GM19043 (cell line): Measurements from ENCODE around the gene AQR.
"Not testable (repeated sequence)": the region's sequence is repeated elsewhere in the genome, so short reads cannot be mapped to it uniquely, and the experiment has no call there.

ENCODE experiments used
- ATAC-seq: cut with Tn5 transposase; IDR thresholded peaks from one replicate; pipeline ENCODE4 v1.9.1; 2021; ENCODE audit warnings: low read depth; ENCODE audit not compliant: unreplicated experiment

Gene AQR

DNA sequence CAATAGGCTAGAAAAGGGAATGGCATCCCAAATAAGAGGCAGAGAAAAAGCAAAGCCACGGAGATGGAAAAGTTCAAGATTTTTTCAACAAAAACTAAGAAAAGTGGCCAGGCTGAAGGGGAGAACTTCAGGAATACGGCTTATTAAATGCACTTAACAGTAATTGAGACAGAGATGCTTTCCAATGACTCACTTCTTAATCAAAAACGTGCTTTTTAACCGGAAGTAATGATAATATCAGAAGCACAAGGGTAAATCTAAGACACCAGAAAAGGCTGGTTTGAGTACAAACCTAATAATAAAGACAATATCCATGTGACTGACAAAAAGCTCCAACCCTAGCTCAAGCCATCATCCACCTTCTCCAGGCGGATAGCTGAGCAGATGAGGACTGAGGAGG is 149.4 kb downstream of the AQR start:
- no peak for ATAC-seq

DNA sequence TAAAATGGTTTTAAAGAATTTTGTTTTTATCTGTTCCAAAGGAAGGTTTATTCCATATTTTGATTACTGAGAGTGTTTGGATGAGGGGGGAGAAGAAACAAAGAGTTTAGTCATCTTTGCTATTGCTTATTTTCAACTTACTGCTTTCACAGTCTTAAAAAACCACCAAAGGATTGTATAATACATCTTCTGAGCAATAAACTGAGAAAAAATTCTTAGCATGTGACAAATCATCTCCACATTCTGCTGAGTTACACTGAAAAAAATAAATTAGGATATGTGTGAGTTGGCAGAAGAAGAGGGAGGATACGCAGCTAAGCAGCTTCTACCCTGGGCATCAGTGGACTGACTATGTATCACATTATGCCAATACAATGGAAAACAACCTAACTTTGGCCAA is 151.0 kb downstream of the AQR start:
- ATAC-seq, result no peak

DNA sequence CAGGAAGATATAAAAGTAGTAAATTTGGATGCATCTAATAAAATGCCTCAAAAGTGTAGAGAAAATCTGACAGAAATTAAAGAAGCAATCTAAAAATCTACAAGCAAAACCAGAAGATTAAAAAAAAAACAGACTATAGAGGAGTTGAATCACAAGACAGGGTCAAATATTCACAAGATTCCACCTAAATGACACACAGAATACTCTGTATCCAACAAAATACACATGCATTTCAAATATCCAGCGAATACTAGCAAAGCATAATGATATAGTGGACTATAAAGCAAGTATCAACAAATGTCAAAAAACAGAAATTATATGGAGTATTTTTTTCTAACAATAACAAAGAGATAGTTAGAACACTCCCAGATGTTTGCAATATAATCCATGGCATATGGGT is 153.7 kb downstream of the AQR start:
- ATAC-seq, result no peak

DNA sequence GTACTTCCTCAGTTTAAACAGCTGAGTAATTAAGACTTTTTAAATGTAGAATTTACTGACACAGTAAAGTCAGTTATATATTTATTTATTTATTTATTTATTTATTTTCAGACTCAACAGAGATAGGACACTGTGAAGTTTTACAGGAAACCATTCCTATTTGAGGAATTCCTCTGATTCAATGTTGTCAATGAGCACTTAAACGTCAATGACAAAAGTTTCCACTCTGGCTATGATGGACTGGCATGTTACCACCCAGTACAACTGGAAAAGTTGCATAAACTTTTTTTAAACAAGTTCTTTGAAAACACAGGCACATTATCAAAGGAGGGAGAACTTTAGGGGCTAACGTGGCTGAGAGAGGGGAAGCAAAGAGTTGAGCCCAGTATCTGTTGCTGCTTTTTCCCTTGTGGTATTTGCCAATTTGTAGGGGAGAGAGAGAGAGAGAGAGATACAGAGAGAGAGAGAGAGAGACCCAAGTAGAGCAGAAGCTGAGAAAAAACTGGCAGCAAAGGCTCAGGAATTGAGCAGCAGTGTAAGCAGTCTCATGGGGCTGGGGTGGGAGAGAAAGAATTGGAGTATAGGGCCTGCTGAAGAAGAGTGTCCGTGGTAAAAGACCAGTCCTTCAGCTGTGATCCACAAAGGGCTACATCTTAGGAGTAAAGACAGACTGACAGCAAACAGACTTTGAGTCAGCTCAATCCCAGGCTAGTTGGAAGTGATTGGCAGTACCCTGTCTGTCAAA is 155.9 kb downstream of the AQR start:
- no peak for ATAC-seq

- not testable (repeated sequence) for ATAC-seq
Measured at GRCh38 chr15:34812868-34813365, 156.6 kb downstream of the AQR start.

GRCh38 chr15:34812369-34812768 is 157.2 kb downstream of the AQR start:
- ATAC-seq, result no peak

DNA sequence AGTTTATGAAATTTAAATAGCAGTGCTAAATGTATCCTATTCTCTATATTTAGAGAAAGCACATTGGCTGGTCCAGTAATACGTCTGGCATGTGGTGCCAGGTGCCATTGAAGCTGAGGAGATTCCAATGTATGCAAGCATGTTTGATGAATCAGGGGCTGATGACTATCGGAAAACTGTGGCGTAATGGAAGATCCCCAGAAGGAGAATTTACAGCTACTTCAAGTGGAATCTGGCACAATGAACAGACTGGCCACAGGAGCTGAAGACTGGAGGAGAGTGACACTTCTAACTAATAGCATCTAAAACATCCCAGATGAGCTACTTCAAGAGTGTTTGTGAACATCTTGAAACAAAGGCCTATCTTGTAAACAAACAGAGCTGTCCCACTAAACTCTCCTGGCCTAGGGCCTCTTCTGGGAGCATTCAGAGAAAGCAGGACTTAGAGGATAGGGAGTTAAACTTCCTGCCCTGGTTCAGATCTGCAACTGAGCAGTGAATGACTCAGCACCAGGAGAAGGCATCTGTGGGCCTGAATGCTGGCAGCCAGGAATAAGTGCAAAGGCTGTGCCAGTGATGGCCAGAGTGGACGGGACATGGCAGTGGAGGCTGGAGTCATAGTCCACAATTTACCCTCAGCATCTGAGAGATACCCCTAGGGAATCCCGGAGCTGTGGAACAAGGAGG is 159.0 kb downstream of the AQR start:
- ATAC-seq, result no peak

DNA sequence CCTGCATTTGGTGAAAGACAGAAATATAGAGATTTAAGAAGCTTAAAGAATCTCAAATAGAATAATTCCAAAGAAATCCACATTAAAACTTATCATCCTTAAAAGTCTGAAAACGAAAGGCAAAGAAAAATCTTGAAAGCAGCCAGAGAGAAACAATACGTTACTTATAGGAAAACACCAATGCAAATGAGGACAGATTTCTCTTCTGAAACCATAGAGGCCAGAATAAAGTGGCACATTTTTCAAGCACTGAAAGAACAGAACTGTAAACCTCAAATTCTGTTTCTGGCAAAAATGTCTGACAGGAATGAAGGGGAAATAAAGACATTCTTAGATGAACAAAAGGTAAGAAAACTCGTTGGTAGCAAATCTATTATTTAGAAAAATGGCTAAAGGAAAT is 160.4 kb downstream of the AQR start:
- no peak for ATAC-seq

DNA sequence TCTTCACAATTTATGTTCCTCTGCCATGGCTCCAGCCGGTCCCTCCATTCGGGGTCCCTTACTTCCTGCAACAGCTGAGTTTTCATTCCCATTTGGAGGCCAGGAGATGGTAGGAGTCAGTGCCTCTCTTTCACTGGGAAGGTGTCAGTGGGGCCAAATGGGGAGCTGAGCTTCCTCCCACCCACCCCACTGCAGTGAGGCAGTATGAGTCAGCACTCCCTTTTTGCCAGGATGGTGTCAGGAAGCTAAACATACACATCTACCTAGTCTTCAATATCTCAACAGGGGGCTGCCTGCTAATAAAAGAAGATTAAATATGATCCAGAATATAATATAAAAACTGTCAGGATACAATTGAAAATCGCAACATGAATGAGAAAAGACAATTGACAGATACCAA is 161.5 kb downstream of the AQR start:
- no peak for ATAC-seq

DNA sequence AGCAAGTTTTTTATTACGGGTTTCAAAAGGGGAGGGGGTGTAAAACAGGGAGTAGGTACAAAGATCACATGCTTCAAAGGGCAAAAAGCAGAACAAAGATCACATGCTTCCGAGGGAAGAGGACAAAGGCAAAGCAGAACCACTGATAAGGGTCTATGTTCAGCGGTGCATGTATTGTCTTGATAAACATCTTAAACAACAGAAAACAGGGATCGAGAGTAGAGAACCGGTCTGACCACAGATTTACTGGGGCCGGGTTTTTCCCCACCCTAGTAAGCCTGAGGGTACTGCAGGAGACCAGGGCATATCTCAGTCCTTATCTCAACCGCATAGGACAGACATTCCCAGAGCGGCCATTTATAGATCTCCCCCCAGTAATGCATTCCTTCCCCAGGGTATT is 162.3 kb downstream of the AQR start:
- ATAC-seq, result not testable (repeated sequence)

DNA sequence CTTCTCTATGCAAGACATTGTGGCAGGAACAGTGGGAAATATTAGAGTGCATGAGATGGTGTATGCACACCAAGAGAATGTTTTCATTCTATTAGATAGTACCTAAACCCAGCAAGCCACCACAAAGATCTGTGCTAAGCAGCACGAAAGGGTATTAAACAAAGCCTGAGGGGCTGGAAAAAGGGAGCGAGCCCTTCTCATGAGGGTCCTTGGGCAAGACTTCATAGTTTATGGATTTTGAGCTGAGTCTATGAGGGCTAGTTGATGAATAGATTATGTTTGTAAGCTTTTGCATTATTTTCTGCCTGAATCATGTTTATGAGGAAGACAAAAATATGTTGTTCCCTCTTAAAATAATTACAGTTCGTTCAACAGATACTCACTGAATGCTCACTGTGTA is 164.8 kb downstream of the AQR start:
- ATAC-seq, result no peak

DNA sequence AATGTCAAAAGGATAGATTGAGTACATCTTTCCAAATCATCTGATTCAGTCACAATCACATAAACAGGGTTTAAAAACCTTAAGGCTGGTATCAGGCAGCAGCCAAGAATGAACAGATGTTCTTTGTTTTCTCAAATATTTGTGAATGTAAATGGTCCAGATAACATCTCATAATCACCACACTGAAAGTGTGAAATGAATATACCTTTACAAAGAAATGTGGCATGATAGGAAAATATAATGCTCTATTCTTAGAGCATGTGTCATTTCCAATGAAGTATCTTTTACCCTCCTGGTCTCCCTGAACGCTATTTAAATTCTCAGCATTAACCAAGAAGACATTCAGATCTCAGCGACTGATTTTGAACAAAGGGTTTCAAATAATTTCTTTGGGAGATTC is 165.4 kb downstream of the AQR start:
- ATAC-seq, result no peak

GRCh38 chr15:34802803-34803750 is 166.5 kb downstream of the AQR start:
- ATAC-seq, result no peak

GRCh38 chr15:34802371-34802770 is 167.2 kb downstream of the AQR start:
- ATAC-seq, result no peak
